HepG2 (cell line): ENCODE data around the gene RHOBTB3. TPM values are rescaled to one million over a fixed set of nuclear protein-coding genes. Genes with fewer than 3 reads are reported as not detected.

ENCODE experiments used
- ATAC-seq: fragments of 200-7000 bp; cut with Tn5 transposase; 3 replicates; pipeline ENCODE4 v1.9.1; 2020; ENCODE audit warnings: mild to moderate bottlenecking, moderate library complexity
- BruUV-seq: library from RNA; stranded (reverse); fragments of 400-500 nt; replicated peaks from 2 replicates; lab custom pipeline; 2021; lab: Mats Ljungman, UMichigan
- CTCF ChIA-PET: fragments of 300-600 bp; formaldehyde crosslinking; extraction: SDS; loops from one replicate; lab custom pipeline; 2021; ENCODE audit warnings: low total read pairs, inconsistent platforms, low intra/inter-chr PET ratio; lab: Yijun Ruan, JAX
- POLR2A ChIA-PET: fragments of 350-600 bp; sonication (Branson Sonifier 250); formaldehyde crosslinking; loops from one replicate; lab custom pipeline; 2020; ENCODE audit warnings: antibody characterized with exemption, inconsistent platforms; lab: Yijun Ruan, JAX
- DNase-seq: peaks from one replicate; pipeline ENCODE4 v3.0.0-alpha.2; 2015; ENCODE audit warnings: low spot score
- FAIRE-seq: peaks from 3 replicates; lab custom pipeline; 2011; peaks lifted over from hg19 to GRCh38; lab: Jason Lieb, UNC
- H2AFZ ChIP-seq: one replicate; pipeline ENCODE4 v1.6.1; 2011; ENCODE audit warnings: low read length, inconsistent platforms
- H3K27ac ChIP-seq: fragments of 300-600 bp; 3 replicates; pipeline ENCODE4 v1.8.0; 2011; ENCODE audit warnings: mixed run types, mild to moderate bottlenecking, mixed read lengths, low read length, inconsistent platforms; ENCODE audit not compliant: insufficient read depth; ENCODE audit errors: extremely low read length
- H3K27me3 ChIP-seq, 2 experiments: fragments of 200-600 bp in 1 of 2; 2 replicates in 1 of 2; 3 replicates in 1 of 2; pipeline versions ENCODE4 v1.6.0 to v1.8.0; 2011; ENCODE audit warnings: low read length in 2 of 2, mild to moderate bottlenecking in 2 of 2, moderate library complexity in 2 of 2, inconsistent platforms in 1 of 2; ENCODE audit not compliant: insufficient read depth in 2 of 2, control insufficient read depth in 1 of 2
- H3K36me3 ChIP-seq, 2 experiments: fragments of 200-600 bp in 1 of 2; replicated peaks in 1 of 2; 2 replicates in 1 of 2; 3 replicates in 1 of 2; pipeline versions ENCODE4 v1.5.1 to v1.8.0; 2011; ENCODE audit warnings: low read length in 2 of 2, inconsistent platforms in 1 of 2; ENCODE audit not compliant: insufficient read depth in 2 of 2, control insufficient read depth in 1 of 2
- H3K4me1 ChIP-seq: 2 replicates; pipeline ENCODE4 v1.5.1; 2012; ENCODE audit warnings: low read length, inconsistent platforms; ENCODE audit not compliant: insufficient read depth
- H3K4me2 ChIP-seq: 2 replicates; pipeline ENCODE4 v1.6.0; 2011; ENCODE audit warnings: low read depth, low read length, inconsistent platforms
- H3K4me3 ChIP-seq, 3 experiments: fragments of 200-600 bp in 1 of 3; sonication (generic), shearing (Covaris generic) in 1 of 3; replicated peaks in 1 of 3; 2 replicates each; pipeline ENCODE4 v1.5.1; 2011 to 2016; ENCODE audit warnings: low read length in 3 of 3, inconsistent platforms in 2 of 3, low read depth in 2 of 3, mild to moderate bottlenecking in 2 of 3, control low read depth in 1 of 3, mixed read lengths in 1 of 3; ENCODE audit not compliant: insufficient read depth in 1 of 3
- H3K79me2 ChIP-seq: one replicate; pipeline ENCODE4 v1.6.1; 2011; ENCODE audit warnings: low read length, inconsistent platforms; ENCODE audit not compliant: insufficient read depth
- H3K9ac ChIP-seq: 2 replicates; pipeline ENCODE4 v1.6.0; 2011; ENCODE audit warnings: mild to moderate bottlenecking, low read depth, low read length, inconsistent platforms; ENCODE audit not compliant: insufficient read depth
- H3K9me3 ChIP-seq: 2 replicates; pipeline ENCODE4 v1.5.1; 2012; ENCODE audit warnings: mild to moderate bottlenecking, low read length
- H4K20me1 ChIP-seq: 2 replicates; pipeline ENCODE4 v1.6.0; 2011; ENCODE audit warnings: inconsistent platforms, mild to moderate bottlenecking, low read length, moderate library complexity; ENCODE audit not compliant: insufficient read depth
- AGO1 ChIP-seq: fragments of 200-400 bp; formaldehyde crosslinking; IDR thresholded peaks from 2 replicates; pipeline ENCODE4 v1.6.1; 2017; ENCODE audit warnings: mild to moderate bottlenecking, low read depth, low read length, moderate library complexity; ENCODE audit not compliant: poor library complexity, severe bottlenecking
- ATF7 ChIP-seq, 2 experiments: fragments of 450-650 bp in 1 of 2; sonication (generic) in 1 of 2; formaldehyde crosslinking in 1 of 2; IDR thresholded peaks; 2 replicates each; pipeline versions ENCODE4 v1.4.0 to v1.6.1; 2016 to 2020; ENCODE audit warnings: antibody characterized with exemption in 1 of 2, mild to moderate bottlenecking in 1 of 2, missing genetic modification reagents in 1 of 2
- CCAR2 ChIP-seq: fragments of 200-400 bp; formaldehyde crosslinking; optimal IDR thresholded peaks from 2 replicates; pipeline ENCODE3; 2018; ENCODE audit warnings: low read depth, mild to moderate bottlenecking, low read length, moderate library complexity
- DR1 ChIP-seq: sonication (generic); formaldehyde crosslinking; IDR thresholded peaks from 2 replicates; pipeline ENCODE4 v1.8.0; 2021; ENCODE audit warnings: mild to moderate bottlenecking, missing genetic modification reagents, inconsistent platforms
- JUNB ChIP-seq: sonication (generic); formaldehyde crosslinking; IDR thresholded peaks from 2 replicates; pipeline ENCODE4 v1.8.0; 2022; ENCODE audit warnings: missing genetic modification reagents, mild to moderate bottlenecking, borderline replicate concordance
- KDM2A ChIP-seq: sonication (generic); formaldehyde crosslinking; IDR thresholded peaks from 2 replicates; pipeline ENCODE4 v1.4.0; 2020; ENCODE audit warnings: low read depth, missing genetic modification reagents, borderline replicate concordance
- NFRKB ChIP-seq: fragments of 450-650 bp; IDR thresholded peaks from 2 replicates; pipeline ENCODE4 v1.6.1; 2017
- SP5 ChIP-seq: IDR thresholded peaks from 2 replicates; pipeline ENCODE4 v1.6.1; 2016; ENCODE audit warnings: low read depth, borderline replicate concordance
- ZEB1 ChIP-seq: IDR thresholded peaks from 2 replicates; pipeline ENCODE4 v1.6.1; 2012; ENCODE audit warnings: mild to moderate bottlenecking, low read depth, inconsistent platforms; ENCODE audit not compliant: insufficient replicate concordance
- ZNF460 ChIP-seq: sonication (generic); formaldehyde crosslinking; IDR thresholded peaks from 2 replicates; pipeline ENCODE4 v1.5.1; 2020; ENCODE audit warnings: missing genetic modification reagents, mild to moderate bottlenecking, borderline replicate concordance
- WGBS: methylation state at CpG from one replicate; pipeline ENCODE4 v1.1.6; 2017; ENCODE audit warnings: low lambda C conversion rate; 5-methylcytosine and 5-hydroxymethylcytosine counted together
- in situ Hi-C: cut with HindIII; loops from 2 replicates; pipeline ENCODE4 v1.10.0; 2017; ENCODE audit warnings: low pct_unique_long_range_greater_than_20kb; ENCODE audit not compliant: extremely low pct_ligation_motif_present
- intact Hi-C: fragments of 100-400 bp; cut with micrococcal nuclease; formaldehyde crosslinking; loops from one replicate; pipeline ENCODE4 v1.10.0; 2022; ENCODE audit not compliant: unreplicated experiment
- polyA plus RNA-seq, 8 experiments: library from polyadenylated mRNA; depleted of rRNA in 3 of 8; stranded (reverse) in 7 of 8; unstranded in 1 of 8; fragments of >200 nt; fragmentation: Illumina TruSeq in 4 of 8; extraction: Trizol in 4 of 8; gene quantifications; 2 replicates each; pipeline versions ENCODE4 v1.2.1 to v1.2.3, GENCODE V29; 2011 to 2016; ENCODE audit warnings: low read depth in 4 of 8, missing spikeins in 1 of 8, mixed read lengths in 1 of 8; ENCODE audit not compliant: insufficient read depth in 1 of 8
- total RNA-seq, 5 experiments: library from RNA; depleted of rRNA; stranded (reverse); fragments of >200 nt; fragmentation: Illumina TruSeq; extraction: Trizol; gene quantifications; 2 replicates each; pipeline ENCODE4 v1.2.3, GENCODE V29; 2016; ENCODE audit warnings: low read depth in 1 of 5
- TF ChIP-seq, protein P1 (sequence below): sonication (generic); formaldehyde crosslinking; conservative IDR thresholded peaks from 2 replicates; pipeline ENCODE4 v1.8.0; 2022; ENCODE audit warnings: mild to moderate bottlenecking, moderate library complexity, missing genetic modification reagents
- TF ChIP-seq, protein P2 (sequence below): sonication (generic); formaldehyde crosslinking; IDR thresholded peaks from 2 replicates; pipeline ENCODE4 v1.8.0; 2022; ENCODE audit warnings: mild to moderate bottlenecking, missing genetic modification reagents; ENCODE audit not compliant: insufficient replicate concordance
- TF ChIP-seq, protein P3 (sequence below): sonication (generic); formaldehyde crosslinking; IDR thresholded peaks from 2 replicates; pipeline ENCODE4 v1.4.0; 2020; ENCODE audit warnings: missing genetic modification reagents, borderline replicate concordance

RHOBTB3 gene
- total and polyA plus RNA-seq, 2 of the 13 experiments (the other 11 are each of a cell fraction or from before 2014, with no cell fraction given) = 31.6 to 35.4 TPM

DNA sequence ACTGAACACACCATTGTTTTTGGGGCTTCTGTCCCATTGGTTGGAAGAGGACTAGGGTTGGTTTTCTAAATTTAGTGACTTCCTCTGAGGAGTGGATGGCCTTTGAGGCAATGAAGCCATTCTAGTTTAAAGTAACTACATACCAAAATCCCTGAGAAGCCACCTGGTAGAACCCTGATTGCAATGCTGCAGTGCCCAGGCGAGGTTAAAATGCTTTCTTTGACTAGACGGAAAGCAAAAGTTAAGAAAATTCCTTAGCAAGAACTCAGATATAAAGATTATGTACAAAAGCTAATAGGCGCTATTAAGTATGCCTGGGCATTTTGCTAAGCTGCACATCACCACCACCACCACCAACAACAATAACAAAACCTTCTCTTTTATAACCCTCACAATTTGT, 70.8 kb downstream of the RHOBTB3 start:
- no peak for TF ChIP-seq KDM2A (CRISPR knock-in tag)
- TF ChIP-seq NFRKB = no peak
- no peak for TF ChIP-seq ZNF460
- TF ChIP-seq, protein P1, sequence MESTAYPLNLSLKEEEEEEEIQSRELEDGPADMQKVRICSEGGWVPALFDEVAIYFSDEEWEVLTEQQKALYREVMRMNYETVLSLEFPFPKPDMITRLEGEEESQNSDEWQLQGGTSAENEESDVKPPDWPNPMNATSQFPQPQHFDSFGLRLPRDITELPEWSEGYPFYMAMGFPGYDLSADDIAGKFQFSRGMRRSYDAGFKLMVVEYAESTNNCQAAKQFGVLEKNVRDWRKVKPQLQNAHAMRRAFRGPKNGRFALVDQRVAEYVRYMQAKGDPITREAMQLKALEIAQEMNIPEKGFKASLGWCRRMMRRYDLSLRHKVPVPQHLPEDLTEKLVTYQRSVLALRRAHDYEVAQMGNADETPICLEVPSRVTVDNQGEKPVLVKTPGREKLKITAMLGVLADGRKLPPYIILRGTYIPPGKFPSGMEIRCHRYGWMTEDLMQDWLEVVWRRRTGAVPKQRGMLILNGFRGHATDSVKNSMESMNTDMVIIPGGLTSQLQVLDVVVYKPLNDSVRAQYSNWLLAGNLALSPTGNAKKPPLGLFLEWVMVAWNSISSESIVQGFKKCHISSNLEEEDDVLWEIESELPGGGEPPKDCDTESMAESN (CRISPR knock-in tag) = no peak
- TF ChIP-seq ZEB1 = no peak
- TF ChIP-seq, protein P2, sequence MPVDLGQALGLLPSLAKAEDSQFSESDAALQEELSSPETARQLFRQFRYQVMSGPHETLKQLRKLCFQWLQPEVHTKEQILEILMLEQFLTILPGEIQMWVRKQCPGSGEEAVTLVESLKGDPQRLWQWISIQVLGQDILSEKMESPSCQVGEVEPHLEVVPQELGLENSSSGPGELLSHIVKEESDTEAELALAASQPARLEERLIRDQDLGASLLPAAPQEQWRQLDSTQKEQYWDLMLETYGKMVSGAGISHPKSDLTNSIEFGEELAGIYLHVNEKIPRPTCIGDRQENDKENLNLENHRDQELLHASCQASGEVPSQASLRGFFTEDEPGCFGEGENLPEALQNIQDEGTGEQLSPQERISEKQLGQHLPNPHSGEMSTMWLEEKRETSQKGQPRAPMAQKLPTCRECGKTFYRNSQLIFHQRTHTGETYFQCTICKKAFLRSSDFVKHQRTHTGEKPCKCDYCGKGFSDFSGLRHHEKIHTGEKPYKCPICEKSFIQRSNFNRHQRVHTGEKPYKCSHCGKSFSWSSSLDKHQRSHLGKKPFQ (CRISPR knock-in tag) = no peak
- TF ChIP-seq SP5 (CRISPR knock-in tag) = no peak
- TF ChIP-seq DR1 = no peak
- TF ChIP-seq, protein P3, sequence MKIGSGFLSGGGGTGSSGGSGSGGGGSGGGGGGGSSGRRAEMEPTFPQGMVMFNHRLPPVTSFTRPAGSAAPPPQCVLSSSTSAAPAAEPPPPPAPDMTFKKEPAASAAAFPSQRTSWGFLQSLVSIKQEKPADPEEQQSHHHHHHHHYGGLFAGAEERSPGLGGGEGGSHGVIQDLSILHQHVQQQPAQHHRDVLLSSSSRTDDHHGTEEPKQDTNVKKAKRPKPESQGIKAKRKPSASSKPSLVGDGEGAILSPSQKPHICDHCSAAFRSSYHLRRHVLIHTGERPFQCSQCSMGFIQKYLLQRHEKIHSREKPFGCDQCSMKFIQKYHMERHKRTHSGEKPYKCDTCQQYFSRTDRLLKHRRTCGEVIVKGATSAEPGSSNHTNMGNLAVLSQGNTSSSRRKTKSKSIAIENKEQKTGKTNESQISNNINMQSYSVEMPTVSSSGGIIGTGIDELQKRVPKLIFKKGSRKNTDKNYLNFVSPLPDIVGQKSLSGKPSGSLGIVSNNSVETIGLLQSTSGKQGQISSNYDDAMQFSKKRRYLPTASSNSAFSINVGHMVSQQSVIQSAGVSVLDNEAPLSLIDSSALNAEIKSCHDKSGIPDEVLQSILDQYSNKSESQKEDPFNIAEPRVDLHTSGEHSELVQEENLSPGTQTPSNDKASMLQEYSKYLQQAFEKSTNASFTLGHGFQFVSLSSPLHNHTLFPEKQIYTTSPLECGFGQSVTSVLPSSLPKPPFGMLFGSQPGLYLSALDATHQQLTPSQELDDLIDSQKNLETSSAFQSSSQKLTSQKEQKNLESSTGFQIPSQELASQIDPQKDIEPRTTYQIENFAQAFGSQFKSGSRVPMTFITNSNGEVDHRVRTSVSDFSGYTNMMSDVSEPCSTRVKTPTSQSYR (CRISPR knock-in tag) = no peak
- no peak for TF ChIP-seq ATF7 (IDR thresholded peaks at IDR 0.05)
- no peak for TF ChIP-seq ATF7 (CRISPR knock-in tag; IDR thresholded peaks at IDR 0.05)
- TF ChIP-seq JUNB (CRISPR knock-in tag) = no peak
- no peak for TF ChIP-seq CCAR2
- no peak for TF ChIP-seq AGO1
- FAIRE-seq (no peak), ATAC-seq (no peak), DNase-seq (no peak)
- Histone ChIP-seq H3K36me3 (no peaks in the 10 kb centered on the region), H4K20me1 (no peaks in the 10 kb centered on the region), H3K4me3 (no peak overlapping the region), H2AFZ (no peak overlapping the region), H3K4me2 (no peak overlapping the region), H3K9me3 (no peaks in the 10 kb centered on the region), H3K79me2 (no peaks in the 10 kb centered on the region), H3K9ac (no peak overlapping the region), H3K4me1 (peaks cover 85% of the 10 kb centered on the region), H3K27me3 (no peaks in the 10 kb centered on the region), H3K27ac (peak overlapping the region; percentile 34)
- POLR2A ChIA-PET = interaction anchor here (4.1 kb wide), 1 partner anchor 20 kb away, joined by 82 read pairs; the partner anchor contains the start of gene GLRX
- BruUV-seq = no TSS peak
- WGBS = 89% methylated on average over 3 of the region's 3 CpGs
- intact Hi-C loops = loop anchor here (5.0 kb wide), 1 partner anchor 40 kb away; no protein-coding TSS in a partner anchor
- in situ Hi-C loops = no loop called here
- CTCF ChIA-PET = no interaction called here
